ENCODE measurements around the gene GDAP2.
A peak's percentile ranks its signal among the peaks of the same experiment; 100 is the strongest.
"Not testable (repeated sequence)": the region's sequence is repeated elsewhere in the genome, so short reads cannot be mapped to it uniquely, and the experiment has no call there.

GDAP2 gene, protein sequence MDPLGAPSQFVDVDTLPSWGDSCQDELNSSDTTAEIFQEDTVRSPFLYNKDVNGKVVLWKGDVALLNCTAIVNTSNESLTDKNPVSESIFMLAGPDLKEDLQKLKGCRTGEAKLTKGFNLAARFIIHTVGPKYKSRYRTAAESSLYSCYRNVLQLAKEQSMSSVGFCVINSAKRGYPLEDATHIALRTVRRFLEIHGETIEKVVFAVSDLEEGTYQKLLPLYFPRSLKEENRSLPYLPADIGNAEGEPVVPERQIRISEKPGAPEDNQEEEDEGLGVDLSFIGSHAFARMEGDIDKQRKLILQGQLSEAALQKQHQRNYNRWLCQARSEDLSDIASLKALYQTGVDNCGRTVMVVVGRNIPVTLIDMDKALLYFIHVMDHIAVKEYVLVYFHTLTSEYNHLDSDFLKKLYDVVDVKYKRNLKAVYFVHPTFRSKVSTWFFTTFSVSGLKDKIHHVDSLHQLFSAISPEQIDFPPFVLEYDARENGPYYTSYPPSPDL

DNA sequence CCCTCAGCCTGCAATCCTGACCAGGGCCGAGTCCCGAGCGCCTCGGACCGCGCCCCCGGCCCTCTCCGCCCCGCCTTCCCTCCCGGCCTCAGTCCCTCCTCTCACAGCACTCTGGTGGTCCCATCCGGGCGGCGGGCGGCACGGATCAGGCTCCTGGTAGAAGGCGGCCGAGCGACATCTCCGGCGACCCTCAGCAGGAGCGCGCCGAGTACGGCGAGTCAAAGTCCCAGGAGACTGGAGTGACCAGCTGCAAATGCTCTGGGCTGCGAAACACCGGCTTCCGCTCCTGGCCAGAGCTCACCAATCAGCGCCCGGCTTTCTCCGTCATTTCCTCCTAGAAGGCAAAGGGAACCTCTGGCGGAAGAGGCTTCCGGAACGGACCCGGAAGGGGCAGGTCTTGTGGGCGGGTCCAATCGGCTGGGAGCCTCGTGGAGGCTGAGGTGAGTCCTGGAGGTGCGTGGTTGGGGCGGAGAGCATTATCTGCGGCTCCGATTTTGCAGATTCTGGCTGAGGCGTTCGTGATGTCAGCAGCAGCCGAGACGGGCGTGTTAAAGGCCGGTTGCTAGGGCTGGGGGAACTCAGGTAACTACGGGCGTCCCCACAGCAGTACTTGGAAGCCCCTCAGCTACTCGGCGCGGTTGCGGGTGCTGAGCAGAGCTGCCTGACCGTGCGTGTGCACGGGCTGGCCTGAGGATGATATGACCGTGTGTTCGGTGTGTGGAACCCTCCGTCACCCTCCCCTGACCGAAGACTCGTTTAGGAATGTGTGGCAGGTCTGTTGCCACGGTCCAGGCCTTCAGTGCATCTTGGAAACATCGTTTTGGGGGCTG, at the start of gene GDAP2, which contains the start of gene WDR3:
TSS of gene GDAP2 (minus strand) at position 279 of the 830 bp plus-strand sequence. CDS start 9,264 bp downstream, outside the sequence.
TSS of gene WDR3 (plus strand) at position 397 of the 830 bp plus-strand sequence. CDS start 3,581 bp downstream, outside the sequence.
- DNase-seq (ENCODE audit: low read depth) = peak; percentile 97

DNA sequence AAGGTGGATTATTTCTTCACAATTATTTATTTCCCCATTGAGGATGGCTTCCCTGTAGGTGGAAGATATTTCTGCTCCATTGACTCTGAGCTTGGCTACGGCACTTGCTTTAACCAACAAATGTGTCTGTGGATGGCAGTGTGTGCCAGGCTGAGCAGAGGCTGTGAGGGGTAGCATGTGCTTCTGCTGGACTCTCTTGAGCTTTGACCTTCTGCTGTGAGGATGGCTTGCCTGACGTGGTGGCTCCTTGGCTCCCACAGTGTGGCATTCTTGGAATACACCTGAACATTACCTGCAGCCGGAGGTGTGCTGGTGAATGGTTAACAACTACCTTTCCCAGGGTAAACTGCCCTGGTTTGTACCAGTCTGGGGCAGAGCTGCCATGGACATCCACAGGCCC, 47.0 kb upstream of the GDAP2 start:
- DNase-seq (ENCODE audit: low read depth) = no peak

DNA sequence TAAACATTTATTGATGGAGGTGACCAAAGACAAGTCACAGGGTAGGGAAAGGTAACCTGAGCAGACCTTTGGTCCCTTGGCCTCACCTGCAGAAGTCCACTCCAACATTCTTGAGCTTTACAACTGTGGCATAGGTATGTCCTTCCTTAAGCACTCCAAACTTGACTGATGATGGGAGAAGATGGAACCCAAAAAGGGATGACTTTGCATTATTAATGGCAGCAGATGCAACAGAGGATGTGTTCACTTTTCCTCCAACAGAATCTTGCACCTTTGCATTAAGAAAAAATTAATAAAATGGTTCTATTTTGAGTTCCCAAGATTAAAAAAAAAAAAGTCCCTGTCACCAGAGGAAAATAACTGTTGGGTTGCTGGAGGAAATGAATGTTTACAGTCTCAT, 42.4 kb upstream of the GDAP2 start:
- DNase-seq (ENCODE audit: low read depth) = no peak

DNA sequence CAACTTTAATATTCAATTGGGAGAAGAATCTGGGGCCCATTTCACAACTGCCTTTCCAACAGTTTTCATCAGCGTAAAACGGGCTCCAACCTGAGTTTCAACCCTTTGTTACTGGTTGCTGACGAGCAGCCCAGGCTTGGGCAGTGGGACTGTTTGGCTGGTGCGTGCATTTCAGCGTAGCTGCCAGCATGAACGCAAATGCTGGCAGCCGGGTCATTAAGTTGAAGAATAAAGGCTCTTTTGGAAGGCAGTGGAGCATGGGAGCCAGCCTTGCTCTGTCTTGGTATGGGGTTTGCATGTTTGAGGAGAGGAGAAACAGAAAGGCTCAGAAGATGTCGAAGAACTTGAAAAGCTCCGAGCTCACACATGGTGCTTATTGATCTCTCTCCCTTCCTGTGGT, 40.8 kb upstream of the GDAP2 start:
- DNase-seq (ENCODE audit: low read depth) = no peak

DNA sequence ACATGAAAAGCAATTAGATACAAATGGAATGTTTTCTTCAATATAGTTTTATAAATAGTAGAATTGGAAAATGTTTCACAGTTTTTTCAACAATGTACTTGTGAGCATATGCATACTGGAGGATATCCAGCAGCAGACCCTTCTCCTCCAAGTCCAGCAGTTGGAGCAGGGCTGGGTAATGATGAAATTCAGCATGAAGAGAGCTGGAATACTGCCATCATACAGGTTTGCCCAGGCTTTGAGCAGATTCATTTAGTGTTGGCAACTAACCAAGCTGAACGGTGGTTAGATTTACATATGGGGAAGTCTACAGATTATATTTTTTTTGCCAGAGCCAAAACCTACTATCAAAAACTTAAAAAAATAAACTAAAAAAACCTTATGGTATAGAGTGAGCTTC, 38.5 kb upstream of the GDAP2 start:
- DNase-seq (ENCODE audit: low read depth) = no peak

DNA sequence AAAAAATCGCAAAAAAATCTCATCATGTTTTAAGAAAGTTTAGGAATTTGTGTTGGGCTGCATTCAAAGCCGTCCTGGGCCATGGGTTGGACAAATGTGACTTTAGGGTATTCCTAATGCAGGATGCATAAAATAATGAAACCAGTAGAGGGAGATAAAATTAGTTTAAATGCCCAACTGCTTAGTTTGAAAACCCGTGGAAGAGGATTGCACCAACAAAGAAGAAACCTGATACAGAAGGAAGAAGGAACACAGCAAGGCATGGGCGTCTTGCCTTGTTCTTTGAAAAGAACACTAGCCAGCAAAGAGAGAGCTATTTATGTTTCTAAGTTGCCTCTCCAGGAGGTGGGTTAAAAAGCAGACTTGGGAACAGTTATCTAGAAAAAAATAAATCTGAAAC, 38.1 kb upstream of the GDAP2 start:
- peak; percentile 40 for DNase-seq (ENCODE audit: low read depth)

DNA sequence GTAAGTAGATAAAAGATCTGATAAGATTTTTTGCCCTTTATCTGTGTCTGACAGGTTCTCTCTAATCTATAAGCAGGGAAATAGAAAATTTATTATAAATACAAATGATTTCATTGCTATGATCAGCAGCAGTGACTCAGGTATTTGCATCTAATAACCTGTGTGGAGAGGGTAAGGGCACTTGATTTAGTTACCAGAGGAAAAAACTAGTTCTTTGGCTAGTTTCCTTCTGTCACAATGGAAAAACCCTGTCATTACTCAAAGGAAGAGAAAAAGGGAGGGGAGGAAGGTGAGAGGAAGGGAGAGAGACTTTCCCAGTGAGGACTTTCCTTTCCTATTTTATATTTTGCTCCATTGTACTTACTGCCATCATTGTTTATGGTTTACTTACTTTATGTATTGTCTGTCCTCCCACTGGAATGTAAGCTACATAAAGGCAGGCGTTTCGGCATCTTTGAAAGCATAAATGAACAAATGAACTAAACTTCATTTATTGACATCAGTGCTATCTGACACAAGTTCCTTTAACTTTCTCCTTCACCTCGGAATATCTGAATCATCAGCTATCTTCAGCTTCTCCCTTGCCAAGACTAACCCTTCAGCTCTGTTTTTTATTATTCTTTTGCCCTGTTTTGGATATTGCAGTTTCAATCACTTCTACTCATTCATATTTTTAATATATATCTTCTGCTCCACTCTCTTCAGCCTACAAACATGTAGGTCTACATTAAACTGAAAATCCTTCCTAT, 35.0 kb upstream of the GDAP2 start:
- peak; percentile 39 for DNase-seq (ENCODE audit: low read depth)

DNA sequence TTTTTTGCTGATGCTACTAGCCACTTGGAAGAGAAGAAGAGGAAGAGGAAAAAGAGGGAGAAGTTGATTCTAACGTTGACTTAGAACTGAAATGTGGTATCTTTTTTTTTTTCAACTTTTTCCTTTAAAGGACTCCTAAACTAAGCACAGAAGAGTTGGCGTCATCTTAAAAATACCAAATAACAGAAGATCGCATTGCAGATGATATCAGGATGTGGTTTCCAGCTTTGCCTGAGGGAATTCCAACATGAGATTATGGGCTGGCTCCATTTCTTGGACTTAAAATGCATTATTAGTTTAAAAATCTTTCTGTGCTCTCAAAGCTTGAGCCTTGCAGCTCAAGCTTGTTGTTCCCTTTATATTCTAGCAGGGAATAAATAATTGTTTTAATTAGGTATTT, 29.9 kb upstream of the GDAP2 start:
- peak; percentile 29 for DNase-seq (ENCODE audit: low read depth)

DNA sequence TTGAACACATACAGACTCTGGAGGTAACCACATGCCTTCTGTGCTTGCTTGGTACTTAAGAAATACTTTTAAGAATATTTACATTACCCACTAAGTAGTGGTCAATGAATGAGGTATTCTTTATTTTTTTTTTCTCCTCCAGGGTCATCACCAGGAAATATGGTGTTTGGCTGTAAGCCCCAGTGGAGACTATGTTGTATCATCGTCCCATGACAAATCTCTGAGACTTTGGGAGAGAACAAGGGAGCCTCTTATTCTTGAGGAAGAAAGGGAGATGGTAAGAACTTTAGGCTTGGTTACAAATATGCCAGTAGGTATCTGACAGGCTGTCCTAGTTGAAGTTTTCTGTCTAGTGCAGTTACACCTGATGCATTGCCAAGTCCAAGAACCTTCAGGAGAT, 23.0 kb upstream of the GDAP2 start:
- DNase-seq (ENCODE audit: low read depth) = no peak

DNA sequence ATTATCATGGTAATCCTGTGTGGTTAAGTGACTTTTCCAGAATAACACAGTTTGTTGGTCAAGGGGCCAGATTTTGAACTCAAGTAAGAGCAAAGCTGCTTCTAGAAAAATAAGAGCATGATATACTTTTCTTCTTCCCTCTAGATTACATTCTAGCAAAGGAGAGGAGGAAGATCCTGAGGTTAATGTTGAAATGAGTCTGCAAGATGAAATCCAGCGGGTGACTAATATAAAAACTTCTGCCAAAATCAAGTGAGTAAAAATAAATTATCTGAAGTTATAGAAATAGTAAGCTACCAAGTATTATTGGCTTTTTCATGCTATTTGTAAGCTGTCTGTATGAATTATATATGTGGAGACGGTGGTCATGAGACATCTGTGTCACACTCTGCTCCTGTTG, 12.9 kb upstream of the GDAP2 start:
- DNase-seq (ENCODE audit: low read depth) = peak; percentile 20

DNA sequence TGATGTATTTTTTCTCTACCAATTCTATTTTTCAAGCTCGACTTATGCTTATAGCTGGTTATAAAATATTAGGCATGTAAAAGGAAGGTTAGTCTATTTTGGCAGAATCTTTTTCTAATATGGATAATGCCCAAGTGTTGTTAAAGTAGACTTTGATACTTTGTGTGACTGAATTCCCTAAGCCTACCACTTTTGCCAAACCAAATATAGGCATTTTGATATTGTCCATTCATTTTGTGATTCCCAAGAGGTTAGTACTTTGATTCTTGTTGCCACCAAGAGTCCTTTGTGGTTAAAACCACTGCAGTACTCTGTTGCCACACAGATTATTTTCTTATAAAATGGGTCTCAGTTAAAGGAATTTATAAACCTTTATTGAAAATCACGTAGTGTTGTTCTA, 4.3 kb upstream of the GDAP2 start:
- DNase-seq (ENCODE audit: low read depth) = no peak

DNA sequence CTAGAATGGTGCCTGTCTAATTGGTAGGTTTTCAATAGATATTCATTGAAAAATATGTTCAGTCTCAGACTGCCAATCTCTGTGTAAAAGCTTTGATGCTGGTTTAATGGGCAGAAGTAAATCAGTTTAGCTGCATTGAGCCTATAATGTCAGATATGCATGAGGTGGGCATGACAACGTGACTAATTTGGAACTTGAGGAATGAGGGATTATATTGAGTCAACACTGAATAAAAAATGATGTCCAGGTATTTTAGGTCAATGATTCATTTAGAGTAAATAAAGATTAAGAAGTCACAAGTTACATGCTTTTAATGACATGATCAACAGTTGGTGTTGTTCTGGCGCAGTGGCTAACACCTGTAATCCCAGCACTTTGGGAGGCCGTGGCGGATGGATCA, 3.2 kb upstream of the GDAP2 start:
- DNase-seq (ENCODE audit: low read depth) = no peak

DNA sequence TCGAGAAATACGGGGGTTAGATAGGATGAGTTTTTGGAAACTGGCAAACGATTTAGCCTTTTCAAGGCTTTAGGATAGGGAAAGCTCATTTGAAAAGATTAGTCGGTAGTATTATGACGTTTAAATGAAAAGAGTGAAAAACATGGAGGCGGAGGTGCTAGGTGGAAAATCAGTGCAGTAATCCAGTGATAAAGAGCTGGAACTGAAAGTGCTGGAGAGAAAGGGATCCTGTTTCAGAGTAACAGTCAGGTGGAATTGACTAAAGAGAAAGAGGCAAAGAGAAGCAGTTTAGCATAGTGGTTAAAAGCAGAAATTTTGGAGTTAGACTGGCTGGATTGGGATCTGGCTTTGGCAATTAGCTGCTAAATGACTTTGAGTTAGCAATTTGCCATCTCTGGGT, 1.1 kb upstream of the GDAP2 start:
- no peak for DNase-seq (ENCODE audit: low read depth)

DNA sequence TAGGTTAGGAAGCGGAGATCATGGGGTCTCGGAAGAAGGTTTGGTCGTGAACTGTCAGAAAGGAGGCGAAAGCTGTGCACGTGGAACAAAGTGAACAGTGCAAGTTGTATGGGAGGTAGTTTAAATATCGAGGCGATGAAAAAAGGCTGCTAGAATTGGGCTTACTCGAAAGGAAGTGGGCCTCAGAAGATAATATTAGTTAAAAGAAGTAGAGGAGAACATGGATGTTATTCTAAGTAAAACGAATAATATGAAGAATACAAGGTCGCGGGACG, 689 bp upstream of the GDAP2 start:
- DNase-seq (ENCODE audit: low read depth) = no peak

DNA sequence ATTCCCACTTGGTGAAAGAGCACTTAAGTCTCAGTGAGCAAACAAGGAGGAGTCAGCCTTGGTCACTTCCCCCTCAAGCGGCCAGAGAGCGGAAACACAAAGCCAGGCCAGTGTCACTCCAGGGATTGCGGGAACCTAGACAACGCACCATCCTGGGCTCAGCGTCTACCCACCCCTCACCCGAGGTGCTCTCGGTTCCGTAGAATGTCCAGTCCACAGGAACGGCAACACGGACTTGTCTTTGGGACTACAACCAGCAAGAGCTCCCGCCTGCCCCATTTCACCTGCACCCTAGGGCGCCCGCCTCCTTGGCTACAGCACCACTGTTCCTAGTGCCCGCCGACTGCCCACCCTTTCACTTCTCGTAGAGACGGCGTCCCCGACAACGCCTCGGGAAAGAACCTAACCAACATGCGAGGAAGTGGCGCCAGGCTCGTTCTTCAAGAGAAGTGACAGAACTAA, 509 bp downstream of the GDAP2 start:
- peak; percentile 40 for DNase-seq (ENCODE audit: low read depth)

DNA sequence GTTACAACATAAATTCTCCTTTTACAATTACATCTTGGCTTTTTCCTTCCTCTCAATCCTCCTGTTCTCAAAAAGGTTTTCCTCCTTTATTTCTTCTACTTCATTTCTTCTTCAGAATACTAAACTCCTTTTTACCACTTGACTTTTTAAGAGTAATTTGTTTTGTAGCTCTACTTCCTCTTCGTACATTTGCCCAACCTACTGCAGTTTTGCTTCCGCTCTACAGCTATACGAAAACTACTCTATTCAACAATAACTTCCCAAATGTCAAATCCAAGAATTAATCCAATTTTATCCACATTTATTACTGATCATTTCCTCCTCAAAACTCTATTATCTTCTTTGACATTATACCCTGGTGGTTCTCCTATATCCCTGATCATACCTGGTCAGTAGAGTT, 3.4 kb downstream of the GDAP2 start:
- no peak for DNase-seq (ENCODE audit: low read depth)

DNA sequence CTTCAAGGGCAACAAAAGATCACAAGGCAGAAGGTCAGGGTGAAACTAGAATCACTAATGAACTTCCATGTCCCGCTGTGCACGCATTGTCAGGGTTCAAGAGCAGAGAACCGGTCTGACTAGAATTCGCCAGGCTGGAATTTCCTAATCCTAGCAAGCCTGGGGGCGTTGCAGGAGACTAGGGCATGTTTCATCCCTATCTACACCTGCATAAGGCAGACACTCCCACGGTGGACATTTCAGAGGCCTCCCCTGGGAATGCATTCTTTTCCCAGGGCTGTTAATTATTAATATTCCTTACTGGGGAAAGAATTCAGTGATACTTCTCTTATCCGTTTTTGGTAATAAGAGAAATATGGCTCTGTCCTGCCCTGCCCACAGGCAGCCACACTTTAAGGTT, 6.7 kb downstream of the GDAP2 start:
- DNase-seq (ENCODE audit: low read depth) = not testable (repeated sequence)

DNA sequence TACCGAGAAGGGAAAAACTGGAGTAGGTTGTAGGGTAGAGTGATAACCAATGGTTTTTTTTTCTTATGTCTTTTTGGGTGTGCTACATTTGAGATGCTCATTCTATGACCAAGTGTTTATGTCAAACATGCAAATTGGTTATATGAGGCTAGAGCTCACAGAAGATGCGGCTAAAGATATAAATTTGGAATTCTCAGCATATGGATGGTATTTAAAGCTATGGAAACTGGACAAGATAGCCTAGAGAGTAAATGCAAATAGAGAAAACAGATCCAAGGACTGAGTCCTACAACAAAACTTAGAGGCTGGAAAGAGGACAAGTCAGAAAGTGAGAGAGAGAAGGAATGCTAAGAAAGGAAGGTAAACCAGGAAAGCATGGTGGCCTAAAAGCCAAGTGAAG, 7.4 kb downstream of the GDAP2 start:
- no peak for DNase-seq (ENCODE audit: low read depth)

DNA sequence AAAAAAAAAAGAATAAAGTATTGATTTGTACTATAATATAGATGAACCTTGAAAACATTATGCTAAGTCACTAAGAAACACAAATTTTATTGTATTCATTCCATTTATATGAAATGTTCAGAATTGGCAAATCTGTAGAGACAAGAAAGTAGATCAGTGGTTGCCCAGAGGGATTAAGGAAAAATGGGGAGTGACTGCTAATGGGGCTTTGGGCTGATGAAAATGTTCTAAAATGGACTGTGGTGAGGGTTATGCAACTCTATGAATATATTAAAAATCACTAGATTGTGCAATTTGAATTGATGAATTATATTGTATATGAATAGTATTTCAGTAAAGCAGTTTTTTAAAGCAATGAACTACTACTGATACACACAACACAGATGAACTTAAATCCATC, 10.0 kb downstream of the GDAP2 start:
- no peak for DNase-seq (ENCODE audit: low read depth)

DNA sequence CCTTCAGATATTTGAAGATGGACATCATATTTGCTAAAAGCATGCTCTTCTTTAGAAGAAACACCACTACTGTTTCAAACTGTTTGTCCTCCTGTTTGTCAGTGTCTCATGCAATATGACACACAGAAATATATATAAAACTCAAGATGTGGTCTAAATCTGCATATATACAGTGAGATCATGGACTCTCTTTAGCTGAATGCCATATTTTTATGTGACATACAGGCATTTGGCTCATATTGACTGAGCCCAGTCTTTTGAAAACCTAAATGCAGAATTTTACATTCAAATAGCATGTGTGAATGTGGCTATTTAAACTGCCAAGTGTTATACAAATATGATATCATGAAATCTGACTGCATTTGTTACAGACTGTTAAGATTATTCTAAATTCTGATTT, 18.4 kb downstream of the GDAP2 start:
- DNase-seq (ENCODE audit: low read depth) = no peak

DNA sequence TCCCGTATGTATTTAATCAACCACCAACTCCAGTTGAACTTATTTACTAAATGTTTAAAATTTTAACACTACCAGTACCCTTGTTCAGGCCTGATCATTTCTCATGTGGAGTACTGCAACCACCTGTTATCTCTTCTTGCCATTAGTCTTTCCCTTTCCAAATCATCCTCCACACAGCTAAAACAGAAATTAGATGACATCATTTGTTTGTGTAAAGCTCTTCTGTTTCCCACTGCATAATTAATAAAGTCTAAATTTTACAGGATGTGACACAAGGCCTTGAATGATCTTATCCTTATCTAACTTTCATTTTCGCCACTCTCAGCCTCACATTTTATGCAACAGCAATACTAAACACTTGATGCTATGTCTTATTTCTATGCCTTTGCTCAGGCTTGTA, 24.4 kb downstream of the GDAP2 start:
- DNase-seq (ENCODE audit: low read depth) = no peak

DNA sequence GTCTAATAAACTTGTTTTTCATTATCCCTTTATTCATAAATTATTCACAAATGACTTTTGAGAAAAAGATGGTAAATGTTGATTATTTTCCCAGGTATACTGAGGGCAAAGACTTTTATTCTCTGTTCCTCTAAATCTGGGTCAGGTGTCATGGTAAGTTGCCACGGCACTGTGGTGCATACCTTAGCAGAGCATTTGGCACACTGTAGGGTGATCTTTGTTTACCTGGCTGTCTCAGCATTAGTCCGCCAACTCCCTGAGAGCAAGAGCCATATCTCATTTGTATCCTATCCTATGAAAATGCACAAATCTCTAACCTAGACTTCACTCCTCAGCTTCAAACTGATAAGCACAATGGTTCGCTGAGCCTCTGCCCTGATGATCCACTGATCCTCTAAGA, 24.9 kb downstream of the GDAP2 start:
- DNase-seq (ENCODE audit: low read depth) = no peak

DNA sequence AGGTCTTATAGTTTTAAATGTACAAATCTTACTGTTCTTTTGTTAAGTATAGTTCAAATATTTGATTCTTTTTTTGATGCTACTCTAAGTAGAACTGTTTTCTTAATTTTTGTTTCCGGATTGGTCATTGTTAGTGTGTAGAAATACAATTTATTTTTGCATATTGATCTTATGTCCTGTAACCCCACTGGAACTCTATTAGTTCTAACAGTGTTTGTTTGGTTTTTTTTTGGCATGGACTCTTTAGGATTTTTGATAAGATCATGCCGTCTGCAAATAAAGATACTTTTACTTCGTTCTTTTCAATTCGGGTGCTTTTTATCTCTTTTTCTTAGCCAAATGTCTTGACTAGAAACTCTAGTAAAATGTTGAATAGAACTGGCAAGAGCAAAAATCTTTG, 26.5 kb downstream of the GDAP2 start:
- DNase-seq (ENCODE audit: low read depth) = no peak
